Measurements from ENCODE around the gene CACNA1H.
A peak's percentile ranks its signal among the peaks of the same experiment; 100 is the strongest.

CACNA1H gene

GRCh38 chr16:1158456-1159324 is 5.8 kb downstream of the CACNA1H start:
- DNase-seq = peak; percentile 33

GRCh38 chr16:1159325-1159972 is 6.5 kb downstream of the CACNA1H start:
- no peak for DNase-seq

GRCh38 chr16:1159973-1160772 is 7.3 kb downstream of the CACNA1H start:
- DNase-seq = no peak

GRCh38 chr16:1160773-1161348 is 8.0 kb downstream of the CACNA1H start:
- no peak for DNase-seq

GRCh38 chr16:1162701-1163566 is 10.0 kb downstream of the CACNA1H start:
- DNase-seq = no peak

GRCh38 chr16:1163567-1164055 is 10.7 kb downstream of the CACNA1H start:
- DNase-seq = peak; percentile 16

- no peak for DNase-seq
Observed at GRCh38 chr16:1164382-1164781, 11.5 kb downstream of the CACNA1H start.

GRCh38 chr16:1164975-1165374 is 12.1 kb downstream of the CACNA1H start:
- no peak for DNase-seq

- DNase-seq = no peak
Observed at GRCh38 chr16:1165511-1165910, 12.6 kb downstream of the CACNA1H start.

GRCh38 chr16:1167276-1168107 is 14.6 kb downstream of the CACNA1H start:
- DNase-seq = no peak

GRCh38 chr16:1168837-1169236 is 15.9 kb downstream of the CACNA1H start:
- no peak for DNase-seq

GRCh38 chr16:1169285-1170075 is 16.6 kb downstream of the CACNA1H start:
- DNase-seq = no peak

- no peak for DNase-seq
Observed at GRCh38 chr16:1170076-1170418, 17.1 kb downstream of the CACNA1H start.

GRCh38 chr16:1171001-1171400 is 18.1 kb downstream of the CACNA1H start:
- no peak for DNase-seq

- DNase-seq = no peak
Observed at GRCh38 chr16:1171854-1172428, 19.0 kb downstream of the CACNA1H start.

- no peak for DNase-seq
Observed at GRCh38 chr16:1172651-1173050, 19.7 kb downstream of the CACNA1H start.

GRCh38 chr16:1173788-1174451 is 21.0 kb downstream of the CACNA1H start:
- no peak for DNase-seq

- DNase-seq = peak; percentile 30
Observed at GRCh38 chr16:1174477-1175357, 21.8 kb downstream of the CACNA1H start.

Data from fibroblast of skin of abdomen (primary cell).